K562 (cell line): ENCODE data around the gene AIF1. TPM values are rescaled to one million over a fixed set of nuclear protein-coding genes. Genes with fewer than 3 reads are reported as not detected.

ENCODE experiments used
- CAMTA2 ChIP-seq: fragments of 250-450 bp; sonication (Bioruptor Pico); conservative IDR thresholded peaks from 2 replicates; pipeline ENCODE4 v1.5.1; 2022
- CREB3 ChIP-seq: fragments of 450-650 bp; conservative IDR thresholded peaks from 2 replicates; pipeline ENCODE4 v1.6.1; 2016; ENCODE audit warnings: missing genetic modification characterization, low read depth, mild to moderate bottlenecking, missing compliant biosample characterization, moderate library complexity
- E2F5 ChIP-seq: sonication (generic); formaldehyde crosslinking; IDR thresholded peaks from 2 replicates; pipeline ENCODE4 v1.8.0; 2022; ENCODE audit warnings: mild to moderate bottlenecking, missing genetic modification reagents
- EP400 ChIP-seq: fragments of 450-650 bp; IDR thresholded peaks from 2 replicates; pipeline ENCODE4 v1.6.1; 2017; ENCODE audit warnings: antibody characterized with exemption, mild to moderate bottlenecking, moderate library complexity
- ESRRA ChIP-seq: fragments of 450-650 bp; IDR thresholded peaks from 2 replicates; pipeline ENCODE4 v1.6.1; 2014; ENCODE audit warnings: low read depth, mild to moderate bottlenecking, moderate library complexity, borderline replicate concordance
- MIER1 ChIP-seq: fragments of 450-650 bp; IDR thresholded peaks from 2 replicates; pipeline ENCODE4 v1.6.1; 2016; ENCODE audit warnings: antibody characterized with exemption, mild to moderate bottlenecking, low read depth
- POLR2B ChIP-seq: fragments of 450-650 bp; IDR thresholded peaks from 2 replicates; pipeline ENCODE4 v1.6.1; 2018; ENCODE audit warnings: low read depth; ENCODE audit not compliant: partially characterized antibody
- PTTG1 ChIP-seq: fragments of 450-650 bp; IDR thresholded peaks from 2 replicates; pipeline ENCODE4 v1.6.1; 2016; ENCODE audit warnings: low read depth, mild to moderate bottlenecking, missing genetic modification characterization, missing compliant biosample characterization
- RBM25 ChIP-seq: fragments of 200-400 bp; formaldehyde crosslinking; IDR thresholded peaks from 2 replicates; pipeline ENCODE4 v1.6.1; 2018; ENCODE audit warnings: low read length, low read depth, moderate library complexity; ENCODE audit not compliant: severe bottlenecking
- SPI1 ChIP-seq: IDR thresholded peaks from 2 replicates; pipeline ENCODE4 v1.6.1; 2011; ENCODE audit warnings: low read depth, low read length, control low read depth, borderline replicate concordance
- TCF7L2 ChIP-seq: fragments of 150-350 bp; IDR thresholded peaks from 2 replicates; pipeline ENCODE4 v1.6.1; 2016; ENCODE audit warnings: low read depth, mild to moderate bottlenecking, low read length, moderate library complexity
- TFAP4 ChIP-seq: sonication (generic); formaldehyde crosslinking; IDR thresholded peaks from 2 replicates; pipeline ENCODE4 v1.8.0; 2022; ENCODE audit warnings: missing genetic modification reagents, mild to moderate bottlenecking, moderate library complexity, borderline replicate concordance
- ZBTB12 ChIP-seq: fragments of 250-450 bp; sonication (Bioruptor Pico); IDR thresholded peaks from 2 replicates; pipeline ENCODE4 v1.4.0; 2020
- ZNF124 ChIP-seq: sonication (generic); formaldehyde crosslinking; IDR thresholded peaks from 2 replicates; pipeline ENCODE4 v1.8.1; 2022; ENCODE audit warnings: missing genetic modification reagents
- ZNF518B ChIP-seq: fragments of 250-450 bp; sonication (Bioruptor Pico); IDR thresholded peaks from 2 replicates; pipeline ENCODE4 v1.5.0; 2021; ENCODE audit warnings: mild to moderate bottlenecking, moderate library complexity
- ZNF699 ChIP-seq: fragments of 250-450 bp; sonication (Bioruptor Pico); IDR thresholded peaks from 2 replicates; pipeline ENCODE4 v1.8.0; 2021; ENCODE audit warnings: mild to moderate bottlenecking, moderate library complexity; ENCODE audit not compliant: insufficient replicate concordance
- polyA plus RNA-seq, 8 experiments: library from polyadenylated mRNA; depleted of rRNA in 4 of 8; stranded (reverse) in 5 of 8; unstranded in 3 of 8; fragments of >200 nt; fragmentation: Nextera tagmentation in 2 of 8; fragmentation: Illumina TruSeq in 1 of 8; extraction: Ambion mirVana in 2 of 8; extraction: Trizol in 1 of 8; gene quantifications; 2 replicates each; pipeline versions ENCODE4 v1.2.1 to v1.2.3, GENCODE V29; 2011 to 2014; ENCODE audit warnings: inconsistent platforms in 1 of 8, missing spikeins in 1 of 8
- total RNA-seq, 7 experiments: library from RNA; depleted of rRNA in 6 of 7; stranded (reverse); fragments of >200 nt in 6 of 7; fragmentation: Illumina TruSeq in 2 of 7; extraction: Trizol in 2 of 7; gene quantifications; 2 replicates each; pipeline versions ENCODE4 v1.2.1 to v1.2.3, GENCODE V29; 2011 to 2021; ENCODE audit warnings: low replicate concordance in 1 of 7

The AIF1 gene
- total and polyA plus RNA-seq, 9 of the 15 experiments (the other 6 are each of a cell fraction or from before 2014, with no cell fraction given): 9.4 to 33.4 (median 19.4) TPM

GRCh38 chr6:31619805-31620585 lies 5.0 kb downstream of the AIF1 start (continued):
- TF ChIP-seq RBM25: no peak
- no peak for TF ChIP-seq MIER1
- TF ChIP-seq PTTG1: no peak
- no peak for TF ChIP-seq ZNF699 (CRISPR knock-in tag)
- peak; percentile 94 for TF ChIP-seq TFAP4 (CRISPR knock-in tag)
- TF ChIP-seq CAMTA2 (CRISPR knock-in tag): 0 out of 2 replicates have a peak, but pooled peaks have one; percentile 25
- TF ChIP-seq E2F5 (CRISPR knock-in tag): 0 out of 2 replicates have a peak, but pooled peaks have one; percentile 86
- TF ChIP-seq EP400: peak; percentile 87
- TF ChIP-seq ZNF518B (CRISPR knock-in tag): no peak
- TF ChIP-seq ESRRA: peak; percentile 39; the same call in 1 of the 2 replicates
- TF ChIP-seq SPI1: no peak
- TF ChIP-seq ZBTB12: peak; percentile 84
- no peak for TF ChIP-seq TCF7L2
- TF ChIP-seq CREB3 (tag): no peak
- no peak for TF ChIP-seq ZNF124
- TF ChIP-seq POLR2B: peak; percentile 98
- TF ChIP-seq, all 486 proteins: peak for 202
